CD4-positive, alpha-beta T cell (primary cell): ENCODE measurements around the gene CCDC194. TPM values are rescaled to one million over a fixed set of nuclear protein-coding genes. Genes with fewer than 3 reads are reported as not detected.
A peak's percentile ranks its signal among the peaks of the same experiment; 100 is the strongest.

Experiments
- ATAC-seq: fragments of 200-7000 bp; cut with Tn5 transposase; one replicate; pipeline ENCODE4 v1.10.0; 2022; ENCODE audit warnings: mild to moderate bottlenecking; ENCODE audit not compliant: poor library complexity
- CTCF ChIA-PET: fragments of 350-600 bp; sonication (Branson Sonifier 250); formaldehyde crosslinking; loops from one replicate; lab custom pipeline; 2021; ENCODE audit warnings: antibody characterized with exemption, inconsistent platforms; lab: Charles Lee
- POLR2A ChIA-PET: fragments of 350-600 bp; sonication (Branson Sonifier 250); formaldehyde crosslinking; loops from one replicate; lab custom pipeline; 2021; ENCODE audit warnings: antibody characterized with exemption, inconsistent platforms; lab: Charles Lee
- DNase-seq, 14 experiments: peaks; one replicate each; pipeline ENCODE4 v3.0.0-alpha.2; 2013 to 2020; ENCODE audit warnings: mixed read lengths in 2 of 14
- H3K27ac ChIP-seq, 2 donors: one replicate each; pipeline versions ENCODE4 v1.5.1 to v1.7.0; 2013; ENCODE audit warnings: low read length in 2 of 2, low read depth in 1 of 2, mild to moderate bottlenecking in 1 of 2
- H3K27me3 ChIP-seq, 2 experiments: 1 replicate in 1 of 2; 2 replicates in 1 of 2; pipeline versions ENCODE4 v1.6.1 to v1.7.0; 2013; ENCODE audit warnings: low read length in 2 of 2, control low read depth in 1 of 2, mild to moderate bottlenecking in 1 of 2, moderate library complexity in 1 of 2; ENCODE audit not compliant: insufficient read depth in 2 of 2, control insufficient read depth in 1 of 2
- H3K36me3 ChIP-seq: one replicate; pipeline ENCODE4 v1.6.1; 2013; ENCODE audit warnings: low read length, control low read depth; ENCODE audit not compliant: insufficient read depth
- H3K4me1 ChIP-seq: one replicate; pipeline ENCODE4 v1.6.1; 2013; ENCODE audit warnings: low read length, control low read depth; ENCODE audit not compliant: insufficient read depth
- H3K4me3 ChIP-seq: one replicate; pipeline ENCODE4 v1.5.1; 2013; ENCODE audit warnings: mild to moderate bottlenecking, low read length, moderate library complexity
- H3K9me3 ChIP-seq, 2 experiments: 1 replicate in 1 of 2; 2 replicates in 1 of 2; pipeline versions ENCODE4 v1.6.1 to v1.7.0; 2013; ENCODE audit warnings: low read length in 2 of 2, mild to moderate bottlenecking in 2 of 2, control low read depth in 1 of 2, moderate library complexity in 1 of 2; ENCODE audit not compliant: control insufficient read depth in 1 of 2, insufficient read depth in 1 of 2
- H3K27ac Mint-ChIP-seq: one replicate; pipeline ENCODE4 v1.8.0; 2020; ENCODE audit warnings: mixed read lengths
- H3K27me3 Mint-ChIP-seq: one replicate; pipeline ENCODE4 v1.8.0; 2021; ENCODE audit warnings: mixed read lengths
- H3K36me3 Mint-ChIP-seq: one replicate; pipeline ENCODE4 v1.8.0; 2021; ENCODE audit warnings: low read depth, mixed read lengths
- H3K4me1 Mint-ChIP-seq: one replicate; pipeline ENCODE4 v1.8.0; 2021; ENCODE audit warnings: low read depth, mixed read lengths
- H3K4me3 Mint-ChIP-seq: one replicate; pipeline ENCODE4 v1.8.0; 2020; ENCODE audit warnings: mild to moderate bottlenecking, mixed read lengths
- H3K9me3 Mint-ChIP-seq: one replicate; pipeline ENCODE4 v1.8.0; 2020; ENCODE audit warnings: mixed read lengths
- CTCF ChIP-seq: fragments of 200-600 bp; IDR thresholded peaks from one replicate; pipeline ENCODE4 v1.8.0; 2022; ENCODE audit warnings: antibody characterized with exemption, mild to moderate bottlenecking
- intact Hi-C, 2 experiments: fragments of 100-400 bp; cut with DNase I in 1 of 2; cut with micrococcal nuclease in 1 of 2; formaldehyde crosslinking; loops; one replicate each; pipeline versions ENCODE4 v1.15.1 to v1.9.0; 2023 to 2025; cut with DNase I, micrococcal nuclease
- total RNA-seq, 174 experiments: library from RNA in 2 of 174; stranded (reverse) in 2 of 174; gene quantifications; one replicate each; pipeline ENCODE4 v1.2.3 and lab custom pipeline; 2021 to 2026

Gene CCDC194
- total RNA-seq, 2 experiments from 2014 or later, result not detected

- intact Hi-C loops, result no loop called here
- no peaks in the 10 kb centered on the region for H3K36me3 Mint-ChIP-seq
- Histone ChIP-seq H3K9me3 (no peaks in the 10 kb centered on the region), H3K36me3 (no peaks in the 10 kb centered on the region), H3K4me3 (no peak overlapping the region), H3K27ac (no peak overlapping the region), H3K4me1 (peaks cover 7% of the 10 kb centered on the region), H3K27me3 (peaks cover 2 to 18% of the 10 kb centered on the region in 2 experiments)
- POLR2A ChIA-PET, result no interaction called here
- no peaks in the 10 kb centered on the region for H3K4me1 Mint-ChIP-seq
- no peak overlapping the region for H3K27ac Mint-ChIP-seq
- H3K27me3 Mint-ChIP-seq, result peaks cover 57% of the 10 kb centered on the region
- CTCF ChIA-PET, result no interaction called here
- ATAC-seq (no peak), DNase-seq (peak in 1 of 14 experiments; percentile 13)
- TF ChIP-seq CTCF, result no peak
- no peaks in the 10 kb centered on the region for H3K9me3 Mint-ChIP-seq
- no peak overlapping the region for H3K4me3 Mint-ChIP-seq
Measured at GRCh38 chr19:17351815-17352435, 42.1 kb downstream of the CCDC194 start.

- no peaks in the 10 kb centered on the region for H3K36me3 Mint-ChIP-seq
- peaks cover 5% of the 10 kb centered on the region for H3K4me1 Mint-ChIP-seq
- no peak overlapping the region for H3K4me3 Mint-ChIP-seq
- H3K4me1 ChIP-seq, result peaks cover 14% of the 10 kb centered on the region
- ChIA-PET POLR2A (no interaction called here), CTCF (no interaction called here)
- H3K27ac Mint-ChIP-seq, result no peak overlapping the region
- TF ChIP-seq CTCF, result no peak
- DNase-seq, result no peak
- intact Hi-C loops, result no loop called here
- H3K4me3 ChIP-seq, result no peak overlapping the region
- no peaks in the 10 kb centered on the region for H3K9me3 Mint-ChIP-seq
- ATAC-seq, result no peak
- no peaks in the 10 kb centered on the region for H3K9me3 ChIP-seq
- H3K27me3 Mint-ChIP-seq, result peaks cover 55% of the 10 kb centered on the region
- H3K27ac ChIP-seq, result no peak overlapping the region
- peaks cover 2 to 18% of the 10 kb centered on the region in 2 experiments for H3K27me3 ChIP-seq
- no peaks in the 10 kb centered on the region for H3K36me3 ChIP-seq
Measured at GRCh38 chr19:17348700-17349099, 45.3 kb downstream of the CCDC194 start.

- Mint-ChIP-seq H3K27ac (no peak overlapping the region), H3K27me3 (peaks cover 49% of the 10 kb centered on the region), H3K4me1 (peaks cover 5% of the 10 kb centered on the region), H3K9me3 (no peaks in the 10 kb centered on the region), H3K36me3 (no peaks in the 10 kb centered on the region), H3K4me3 (no peak overlapping the region)
- H3K36me3 ChIP-seq, result no peaks in the 10 kb centered on the region
- ChIA-PET CTCF (no interaction called here), POLR2A (no interaction called here)
- DNase-seq (no peak), ATAC-seq (no peak)
- H3K9me3 ChIP-seq, result no peaks in the 10 kb centered on the region
- H3K4me1 ChIP-seq, result peaks cover 14% of the 10 kb centered on the region
- H3K4me3 ChIP-seq, result no peak overlapping the region
- no peak overlapping the region for H3K27ac ChIP-seq
- intact Hi-C loops, result no loop called here
- H3K27me3 ChIP-seq, result peaks cover 2 to 18% of the 10 kb centered on the region in 2 experiments
- TF ChIP-seq CTCF, result no peak
Measured at GRCh38 chr19:17347877-17348276, 46.1 kb downstream of the CCDC194 start.
